Measurements from ENCODE around the gene FAM107B.

DNA sequence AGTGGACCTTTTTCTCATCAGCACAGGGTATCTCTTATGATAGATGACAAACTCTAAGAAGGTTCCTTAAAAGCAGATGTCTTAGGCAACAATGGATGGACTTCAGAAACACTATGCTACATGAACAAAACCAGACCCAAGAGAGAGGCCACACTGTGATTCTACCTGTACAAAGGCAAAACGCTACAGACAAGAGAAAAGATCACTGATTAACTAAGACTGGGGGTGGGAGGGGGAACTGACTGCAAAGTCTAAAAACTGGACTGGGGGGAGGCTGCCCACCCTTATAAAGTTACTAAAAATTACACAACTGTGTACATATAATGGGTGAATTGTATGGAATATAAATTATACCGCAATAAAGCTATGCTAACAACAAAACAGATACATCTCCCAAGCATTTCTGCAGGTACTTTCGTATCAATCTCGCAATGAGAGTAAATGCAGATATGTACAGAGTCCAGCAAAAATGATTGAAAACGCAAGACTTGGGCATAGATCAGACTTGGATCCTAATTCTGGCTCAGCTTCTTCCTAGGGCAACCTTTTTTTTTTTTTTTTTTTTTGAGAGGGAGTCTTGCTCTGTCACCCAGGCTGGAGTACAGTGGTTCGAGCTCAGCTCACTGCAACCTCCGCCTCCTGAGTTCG lies 179.7 kb downstream of the FAM107B start:
- TF ChIP-seq GATA2 (IDR thresholded peaks at IDR 0.05; ENCODE audit: low read depth, low read length): no peak
- TF ChIP-seq GATA3 (IDR thresholded peaks at IDR 0.05; ENCODE audit: low read depth, low read length): no peak
